Measurements from ENCODE around the gene SERPIND1.

GRCh38 chr22:20802452-20802851 is 28.5 kb downstream of the SERPIND1 start:
- TF ChIP-seq POLR2AphosphoS5 (IDR thresholded peaks at IDR 0.05; ENCODE audit: low read depth) (no peak), CTCF (conservative IDR thresholded peaks at IDR 0.05; ENCODE audit: low read depth in 2 of 2) (no peak), CREB1 (CRISPR knock-in tag; IDR thresholded peaks at IDR 0.05; ENCODE audit: low read depth) (no peak), EZH2 (IDR thresholded peaks at IDR 0.05; ENCODE audit: low read depth, unreplicated experiment) (no peak), EZH2phosphoT487 (IDR thresholded peaks at IDR 0.05; ENCODE audit: unreplicated experiment) (no peak), REST (IDR thresholded peaks at IDR 0.05; ENCODE audit: unreplicated experiment) (no peak), NANOG (IDR thresholded peaks at IDR 0.05; ENCODE audit: borderline replicate concordance) (no peak), ZNF114 (CRISPR knock-in tag; IDR thresholded peaks at IDR 0.05) (no peak), ZNF462 (CRISPR knock-in tag; IDR thresholded peaks at IDR 0.05) (no peak), ZNF331 (CRISPR knock-in tag; IDR thresholded peaks at IDR 0.05; ENCODE audit: low read depth) (no peak)

Data from GM23338 (cell line).